Measurements from ENCODE around the gene ANKFN1.

The ANKFN1 gene

GRCh38 chr17:56177361-56177760 is 24.1 kb downstream of the ANKFN1 start:
- no peak for DNase-seq (ENCODE audit: low read depth in 2 of 2)

- DNase-seq (ENCODE audit: low read depth in 2 of 2), result no peak
Observed at GRCh38 chr17:56178203-56178602, 24.9 kb downstream of the ANKFN1 start.

DNA sequence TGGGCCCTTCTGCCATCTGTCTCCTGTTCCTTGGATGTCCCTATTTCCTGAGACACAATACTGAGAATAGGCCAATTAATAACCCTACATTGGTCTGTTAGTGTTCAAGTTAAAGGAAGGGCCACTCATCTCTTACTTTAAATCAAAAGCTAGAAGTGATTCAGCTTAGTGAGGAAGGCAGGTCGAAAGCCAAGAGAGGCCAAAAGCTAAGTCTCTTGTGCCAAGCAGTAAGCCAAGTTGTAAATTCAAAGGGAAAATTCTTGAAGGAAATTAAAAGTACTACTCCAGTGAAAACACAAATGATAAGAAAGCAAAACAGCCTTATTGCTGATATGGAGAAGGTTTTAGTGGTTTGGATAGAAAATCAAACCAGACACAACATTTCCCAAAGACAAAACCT is 28.8 kb downstream of the ANKFN1 start:
- no peak for DNase-seq (ENCODE audit: low read depth in 2 of 2)

GRCh38 chr17:56184650-56185049 is 31.4 kb downstream of the ANKFN1 start:
- DNase-seq (ENCODE audit: low read depth in 2 of 2), result no peak

- DNase-seq (ENCODE audit: low read depth in 2 of 2), result no peak
Observed at GRCh38 chr17:56185491-56186221, 32.4 kb downstream of the ANKFN1 start.

- no peak for DNase-seq (ENCODE audit: low read depth in 2 of 2)
Observed at GRCh38 chr17:56186222-56186786, 33.0 kb downstream of the ANKFN1 start.

DNA sequence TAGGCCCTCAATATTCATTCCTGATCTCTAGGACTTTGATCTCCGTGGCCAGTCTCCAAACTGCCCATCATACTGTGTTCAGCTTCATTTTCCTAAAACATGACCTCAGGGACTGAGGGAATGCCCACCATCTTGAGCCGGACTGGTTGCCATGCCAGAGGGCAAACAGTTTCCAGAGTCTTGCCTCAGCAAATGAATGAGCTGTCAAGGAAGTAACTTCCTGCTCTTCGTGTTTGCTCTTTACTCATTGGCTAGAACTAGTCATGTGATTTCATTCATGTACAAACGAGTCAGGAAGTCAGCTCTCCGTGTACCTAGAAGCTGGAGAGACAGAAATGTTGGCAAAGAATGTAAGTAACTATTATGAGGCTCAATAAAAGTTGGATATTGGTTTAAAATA is 50.2 kb downstream of the ANKFN1 start:
- no peak for DNase-seq (ENCODE audit: low read depth in 2 of 2)

DNA sequence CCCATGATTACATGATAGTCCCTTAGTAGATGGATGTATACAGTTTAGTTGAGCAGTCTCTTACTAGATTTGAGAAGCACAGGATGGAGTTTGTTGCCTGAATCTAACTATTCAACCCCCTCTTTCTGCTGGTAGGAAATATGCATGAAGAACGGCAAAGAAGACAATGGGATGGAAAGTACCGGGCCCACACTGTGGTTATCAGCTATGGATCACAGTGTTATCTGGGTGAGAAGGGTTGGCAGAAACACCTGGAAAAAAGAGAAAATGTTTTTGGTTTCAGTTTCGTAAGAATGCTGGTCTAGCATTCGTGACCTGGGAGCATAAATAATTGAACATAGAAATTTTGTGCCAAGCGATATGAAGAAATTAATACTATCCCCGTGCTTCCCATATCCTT is 53.1 kb downstream of the ANKFN1 start:
- DNase-seq (ENCODE audit: low read depth in 2 of 2), result no peak

- no peak for DNase-seq (ENCODE audit: low read depth in 2 of 2)
Observed at GRCh38 chr17:56213031-56213430, 59.8 kb downstream of the ANKFN1 start.

GRCh38 chr17:56217921-56218320 is 64.6 kb downstream of the ANKFN1 start:
- no peak for DNase-seq (ENCODE audit: low read depth in 2 of 2)

GRCh38 chr17:56222255-56222654 is 69.0 kb downstream of the ANKFN1 start:
- DNase-seq (ENCODE audit: low read depth in 2 of 2), result no peak

DNA sequence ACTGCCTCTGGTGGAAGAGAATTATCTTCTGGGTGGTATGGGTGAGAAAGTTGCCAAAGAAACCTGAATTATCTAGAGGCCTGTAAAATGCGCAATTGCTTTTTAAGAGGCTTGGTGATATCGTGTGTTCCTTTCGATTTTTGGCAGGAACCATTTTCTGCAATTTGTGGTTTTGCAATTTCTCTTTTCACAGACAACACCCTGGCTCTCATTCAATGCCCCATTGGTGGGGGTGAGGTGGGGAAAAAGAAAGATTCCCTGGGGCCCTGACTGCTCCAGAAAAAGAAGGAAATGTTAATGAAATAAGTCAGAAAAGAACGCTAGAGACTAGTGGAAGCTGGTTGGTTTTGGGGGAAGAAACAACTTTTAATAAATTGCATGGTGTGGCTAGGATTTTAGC is 77.4 kb downstream of the ANKFN1 start:
- DNase-seq (ENCODE audit: low read depth in 2 of 2), result no peak

DNA sequence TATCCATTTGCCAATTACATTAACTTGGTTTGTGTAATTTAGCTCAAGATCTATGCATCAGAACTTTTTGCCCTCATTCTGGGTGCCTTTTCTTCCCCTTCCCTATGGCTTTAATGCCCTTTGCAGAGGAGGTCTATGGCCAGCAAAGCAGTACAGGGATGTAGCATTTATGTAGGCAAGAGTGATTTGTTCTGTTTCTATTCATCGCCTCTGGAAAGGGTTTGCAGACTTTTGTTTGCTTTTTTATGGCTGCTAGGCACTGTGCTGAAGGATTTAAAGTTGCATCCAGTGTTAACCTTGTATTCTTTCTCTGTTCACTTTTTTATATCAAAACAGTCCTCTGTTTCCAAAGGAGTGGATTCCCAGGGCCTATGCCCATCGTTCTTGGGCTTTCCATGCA is 78.0 kb downstream of the ANKFN1 start:
- DNase-seq (ENCODE audit: low read depth in 2 of 2), result no peak

GRCh38 chr17:56231693-56232092 is 78.4 kb downstream of the ANKFN1 start:
- no peak for DNase-seq (ENCODE audit: low read depth in 2 of 2)

DNA sequence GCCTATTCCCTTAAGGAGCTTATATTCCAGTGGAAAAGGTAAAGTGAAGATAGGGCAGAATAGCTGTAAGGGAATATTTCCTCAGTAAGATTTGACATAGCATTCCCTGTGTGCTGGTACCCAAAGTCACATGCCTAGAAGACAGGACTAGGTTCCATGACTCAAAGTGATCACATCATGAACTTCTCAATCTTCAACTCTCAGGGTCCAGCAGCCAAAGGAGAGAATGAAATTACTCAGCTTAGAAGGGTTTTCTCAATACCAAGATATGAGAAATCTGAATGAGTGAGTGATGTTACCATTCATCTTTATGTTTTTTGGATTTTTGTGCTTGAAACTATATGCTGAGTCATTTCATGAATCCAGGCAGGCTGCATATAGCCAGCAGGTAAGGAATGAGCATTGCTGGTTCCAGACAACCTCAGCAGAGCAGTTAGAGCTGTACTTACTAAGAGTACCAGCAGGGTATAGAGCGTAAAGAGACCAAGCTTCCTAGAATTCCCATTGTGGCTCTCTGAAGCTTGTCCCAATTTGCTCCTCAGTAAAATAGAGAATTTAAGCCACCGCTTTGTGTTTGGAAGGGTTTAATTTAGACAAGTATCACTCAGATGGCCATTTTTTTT is 91.1 kb downstream of the ANKFN1 start:
- no peak for DNase-seq (ENCODE audit: low read depth in 2 of 2)

DNA sequence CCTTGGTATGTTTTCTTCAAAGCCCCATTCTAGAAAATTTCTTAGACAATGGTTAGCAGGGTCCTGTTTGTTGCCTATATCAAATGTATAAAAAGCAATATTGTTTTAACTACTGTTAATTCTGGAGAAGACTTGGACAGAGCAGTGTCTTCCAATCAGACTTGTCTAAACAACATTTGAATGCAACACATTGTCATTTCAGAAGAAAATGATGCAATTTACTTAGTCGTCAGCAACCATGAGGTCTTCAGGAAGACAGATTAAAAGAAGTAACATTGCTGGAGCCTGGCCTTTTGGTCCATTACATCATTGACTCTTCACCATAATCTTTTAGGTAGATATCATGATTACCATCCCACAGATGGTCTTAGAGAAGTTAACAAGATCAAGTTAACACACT is 94.5 kb downstream of the ANKFN1 start:
- no peak for DNase-seq (ENCODE audit: low read depth in 2 of 2)

- DNase-seq (ENCODE audit: low read depth in 2 of 2), result no peak
Observed at GRCh38 chr17:56257075-56257474, 103.8 kb downstream of the ANKFN1 start.

GRCh38 chr17:56260376-56261002 is 107.2 kb downstream of the ANKFN1 start:
- DNase-seq (ENCODE audit: low read depth in 2 of 2), result no peak

DNA sequence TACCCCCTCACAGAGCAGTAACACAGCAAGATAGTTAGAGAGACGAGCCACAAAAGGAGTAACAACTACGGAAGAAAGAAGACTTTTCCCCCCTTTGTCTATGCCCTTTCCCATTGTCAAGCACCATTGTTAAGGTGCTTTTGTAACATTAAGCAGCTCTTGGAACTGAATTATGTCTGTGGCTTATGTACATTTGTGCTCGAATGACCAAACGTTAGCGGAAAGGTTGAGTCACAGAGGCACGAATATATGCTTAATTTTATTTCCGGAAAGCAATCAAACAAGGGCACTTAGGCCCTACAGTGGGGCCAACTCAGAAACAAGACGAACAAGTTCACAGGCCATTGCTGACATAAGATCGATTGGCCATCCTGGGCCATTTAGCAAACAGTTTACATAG is 109.5 kb downstream of the ANKFN1 start:
- DNase-seq (ENCODE audit: low read depth in 2 of 2), result no peak

- DNase-seq (ENCODE audit: low read depth in 2 of 2), result no peak
Observed at GRCh38 chr17:56269556-56270389, 116.5 kb downstream of the ANKFN1 start.

DNA sequence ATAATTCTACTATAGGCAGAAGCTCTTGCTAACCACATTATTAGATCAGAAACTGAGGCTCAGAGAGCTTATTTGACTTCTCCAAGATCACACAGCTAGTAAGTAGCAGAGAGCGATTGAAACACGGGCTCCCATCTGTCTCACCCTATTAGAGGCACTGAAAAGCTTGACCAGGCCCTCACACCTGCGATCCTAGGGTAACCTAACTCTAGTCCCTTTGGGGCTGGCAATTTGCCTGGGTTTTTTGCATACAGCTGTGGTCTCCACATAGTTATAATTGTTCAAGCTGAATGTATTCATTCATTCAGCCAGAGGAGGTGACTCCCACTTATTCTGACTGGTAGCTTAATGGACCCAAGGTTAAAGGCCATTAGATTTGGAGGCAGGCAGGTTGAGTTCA is 121.2 kb downstream of the ANKFN1 start:
- DNase-seq (ENCODE audit: low read depth in 2 of 2), result no peak

GRCh38 chr17:56284482-56284881 is 131.2 kb downstream of the ANKFN1 start:
- DNase-seq (ENCODE audit: low read depth in 2 of 2), result no peak

Measured in stimulated activated CD4-positive, alpha-beta T cell treated with anti-CD3 and anti-CD28 coated beads, Interleukin-1b, Interleukin-23, amount 100 ng/mL, for 4 hours (primary cell).